Tibial nerve (tissue), 4 donors: Measurements from ENCODE around the gene MRPL40. TPM values are rescaled to one million over a fixed set of nuclear protein-coding genes. Genes with fewer than 3 reads are reported as not detected.
A peak's percentile ranks its signal among the peaks of the same experiment; 100 is the strongest.
"Not testable (repeated sequence)": the region's sequence is repeated elsewhere in the genome, so short reads cannot be mapped to it uniquely, and the experiment has no call there.

ENCODE experiments used
- DNase-seq, 2 donors: peaks; one replicate each; pipeline ENCODE4 v3.0.0-alpha.2; 2019; ENCODE audit warnings: low spot score in 2 of 2
- H3K27ac ChIP-seq, 4 donors: fragments of 200-600 bp; sonication (generic) in 3 of 4; one replicate each; pipeline ENCODE4 v1.5.1; 2017 to 2019; ENCODE audit warnings: mild to moderate bottlenecking in 1 of 4
- H3K27me3 ChIP-seq, 2 donors: fragments of 200-600 bp; sonication (generic) in 1 of 2; one replicate each; pipeline versions ENCODE4 v1.5.1 to v1.6.0; 2017 to 2019
- H3K36me3 ChIP-seq, 3 donors: fragments of 200-600 bp; sonication (generic); one replicate each; pipeline ENCODE4 v1.5.1; 2018 to 2019
- H3K4me1 ChIP-seq, 4 donors: fragments of 200-600 bp; sonication (generic) in 3 of 4; one replicate each; pipeline ENCODE4 v1.5.1; 2017 to 2019
- H3K4me3 ChIP-seq, 4 donors: fragments of 200-600 bp; sonication (generic) in 3 of 4; one replicate each; pipeline ENCODE4 v1.5.1; 2017 to 2019; ENCODE audit warnings: mild to moderate bottlenecking in 1 of 4, moderate library complexity in 1 of 4
- H3K9me3 ChIP-seq, 4 donors: fragments of 200-600 bp; sonication (generic) in 3 of 4; one replicate each; pipeline ENCODE4 v1.5.1; 2017 to 2019
- EP300 ChIP-seq, 2 donors: sonication (generic); formaldehyde crosslinking; IDR thresholded peaks; one replicate each; pipeline ENCODE4 v1.6.1; 2017; ENCODE audit warnings: antibody characterized with exemption in 2 of 2, mild to moderate bottlenecking in 1 of 2
- POLR2A ChIP-seq, 2 donors: fragments of 450-650 bp; IDR thresholded peaks; one replicate each; pipeline ENCODE4 v1.6.1; 2017; ENCODE audit warnings: antibody characterized with exemption in 2 of 2, mild to moderate bottlenecking in 2 of 2, moderate library complexity in 2 of 2
- WGBS, 2 donors: methylation state at CpG; one replicate each; pipeline ENCODE4 v1.1.5; 2018; 5-methylcytosine and 5-hydroxymethylcytosine counted together
- total RNA-seq, 4 donors: library from RNA; depleted of rRNA; stranded (reverse); fragments of >200 nt; gene quantifications; one replicate each; pipeline ENCODE4 v1.1.0, GENCODE V29; 2016
- TF ChIP-seq, protein P1 (sequence below), 5 experiments: fragments of 200-600 bp in 3 of 5; fragments of 450-650 bp in 2 of 5; sonication (generic) in 3 of 5; IDR thresholded peaks; one replicate each; pipeline ENCODE4 v1.5.1; 2016 to 2019; ENCODE audit warnings: antibody characterized with exemption in 5 of 5, mild to moderate bottlenecking in 3 of 5, moderate library complexity in 2 of 5

MRPL40 gene
- total RNA-seq, 4 donors from 2014 or later, result 11.4 to 37.8 (median 23.8) TPM

DNA sequence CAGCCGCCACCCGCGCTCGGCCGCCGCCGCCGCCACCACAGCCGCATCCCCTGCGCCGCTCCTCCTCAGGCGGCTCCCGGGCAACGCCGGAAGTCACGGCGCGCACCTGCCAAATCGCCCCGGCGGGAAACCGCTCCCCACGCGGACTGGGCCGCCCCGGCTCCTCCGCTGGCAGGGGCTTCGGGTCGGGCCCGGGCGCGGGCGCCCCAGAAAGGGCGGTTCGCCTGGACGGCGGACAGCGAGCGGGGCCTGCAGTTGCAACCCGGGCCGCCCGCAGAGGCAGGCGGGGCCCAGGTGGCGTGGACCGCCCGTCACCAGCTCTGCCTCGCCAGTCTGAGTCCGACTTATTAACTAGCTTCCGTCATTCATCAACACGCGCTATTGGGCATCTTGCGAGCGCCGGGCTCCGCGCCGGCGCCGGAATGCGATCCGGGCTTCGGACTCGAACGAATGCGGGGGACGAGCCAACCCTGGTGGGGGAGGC is 654 bp upstream of the MRPL40 start, which contains the start of gene HIRA:
HIRA (minus strand) TSS at position 85 of the 484 bp plus-strand sequence. CDS start 257 bp downstream, outside the sequence.
- H3K4me1 ChIP-seq, result peaks cover 0 to 43% (median 25%) of the 10 kb centered on the region in 4 donors
- TF ChIP-seq, protein P1, sequence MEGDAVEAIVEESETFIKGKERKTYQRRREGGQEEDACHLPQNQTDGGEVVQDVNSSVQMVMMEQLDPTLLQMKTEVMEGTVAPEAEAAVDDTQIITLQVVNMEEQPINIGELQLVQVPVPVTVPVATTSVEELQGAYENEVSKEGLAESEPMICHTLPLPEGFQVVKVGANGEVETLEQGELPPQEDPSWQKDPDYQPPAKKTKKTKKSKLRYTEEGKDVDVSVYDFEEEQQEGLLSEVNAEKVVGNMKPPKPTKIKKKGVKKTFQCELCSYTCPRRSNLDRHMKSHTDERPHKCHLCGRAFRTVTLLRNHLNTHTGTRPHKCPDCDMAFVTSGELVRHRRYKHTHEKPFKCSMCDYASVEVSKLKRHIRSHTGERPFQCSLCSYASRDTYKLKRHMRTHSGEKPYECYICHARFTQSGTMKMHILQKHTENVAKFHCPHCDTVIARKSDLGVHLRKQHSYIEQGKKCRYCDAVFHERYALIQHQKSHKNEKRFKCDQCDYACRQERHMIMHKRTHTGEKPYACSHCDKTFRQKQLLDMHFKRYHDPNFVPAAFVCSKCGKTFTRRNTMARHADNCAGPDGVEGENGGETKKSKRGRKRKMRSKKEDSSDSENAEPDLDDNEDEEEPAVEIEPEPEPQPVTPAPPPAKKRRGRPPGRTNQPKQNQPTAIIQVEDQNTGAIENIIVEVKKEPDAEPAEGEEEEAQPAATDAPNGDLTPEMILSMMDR (IDR thresholded peaks at IDR 0.05), result no peak
- TF ChIP-seq POLR2A (IDR thresholded peaks at IDR 0.05) (no peak), EP300 (IDR thresholded peaks at IDR 0.05) (no peak)
- peak within 1 kb of the TSS; percentile 89 to 98 (median 96) for H3K4me3 ChIP-seq
- peaks cover 0 to 28% (median 0%) of the 10 kb centered on the region in 3 donors for H3K36me3 ChIP-seq
- H3K9me3 ChIP-seq, result no peaks in the 10 kb centered on the region
- peak; percentile 53 to 62 for DNase-seq
- H3K27me3 ChIP-seq, result no peaks in the 10 kb centered on the region
- 0 to 1% methylated on average over 36 to 44 of the region's 66 CpGs for WGBS, 2 donors
- H3K27ac ChIP-seq, result peak within 1 kb of the TSS; percentile 96 to 99 (median 97)

DNA sequence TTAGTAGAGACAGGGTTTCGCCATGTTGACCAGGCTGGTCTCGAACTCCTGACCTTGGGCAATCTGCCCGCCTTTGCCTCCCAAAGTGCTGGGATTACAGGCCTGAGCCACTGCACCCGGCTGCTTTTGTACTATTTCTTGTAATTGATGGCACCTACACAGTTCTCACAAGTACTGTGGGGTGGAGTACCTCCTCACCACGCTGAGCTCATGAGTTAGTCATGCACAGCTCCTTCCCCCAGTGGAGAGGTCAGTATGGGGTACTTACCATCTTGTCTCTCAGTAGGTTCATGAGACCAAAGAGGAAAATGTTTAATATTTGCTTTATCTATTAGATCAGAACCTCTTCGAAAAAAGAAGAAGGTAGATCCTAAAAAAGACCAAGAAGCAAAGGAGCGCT is 2.1 kb downstream of the MRPL40 start:
- Histone ChIP-seq H3K4me3 (no peak overlapping the region), H3K27ac (no peak overlapping the region), H3K4me1 (peaks cover 0 to 29% (median 23%) of the 10 kb centered on the region in 4 donors), H3K27me3 (no peaks in the 10 kb centered on the region), H3K9me3 (no peaks in the 10 kb centered on the region), H3K36me3 (peaks cover 0 to 34% (median 0%) of the 10 kb centered on the region in 3 donors)
- TF ChIP-seq POLR2A (IDR thresholded peaks at IDR 0.05), result no peak
- TF ChIP-seq EP300 (IDR thresholded peaks at IDR 0.05), result no peak
- TF ChIP-seq, protein P1 (IDR thresholded peaks at IDR 0.05), result no peak
- 92 to 96% methylated on average over 7 of the region's 7 CpGs for WGBS, 2 donors
- no peak for DNase-seq

DNA sequence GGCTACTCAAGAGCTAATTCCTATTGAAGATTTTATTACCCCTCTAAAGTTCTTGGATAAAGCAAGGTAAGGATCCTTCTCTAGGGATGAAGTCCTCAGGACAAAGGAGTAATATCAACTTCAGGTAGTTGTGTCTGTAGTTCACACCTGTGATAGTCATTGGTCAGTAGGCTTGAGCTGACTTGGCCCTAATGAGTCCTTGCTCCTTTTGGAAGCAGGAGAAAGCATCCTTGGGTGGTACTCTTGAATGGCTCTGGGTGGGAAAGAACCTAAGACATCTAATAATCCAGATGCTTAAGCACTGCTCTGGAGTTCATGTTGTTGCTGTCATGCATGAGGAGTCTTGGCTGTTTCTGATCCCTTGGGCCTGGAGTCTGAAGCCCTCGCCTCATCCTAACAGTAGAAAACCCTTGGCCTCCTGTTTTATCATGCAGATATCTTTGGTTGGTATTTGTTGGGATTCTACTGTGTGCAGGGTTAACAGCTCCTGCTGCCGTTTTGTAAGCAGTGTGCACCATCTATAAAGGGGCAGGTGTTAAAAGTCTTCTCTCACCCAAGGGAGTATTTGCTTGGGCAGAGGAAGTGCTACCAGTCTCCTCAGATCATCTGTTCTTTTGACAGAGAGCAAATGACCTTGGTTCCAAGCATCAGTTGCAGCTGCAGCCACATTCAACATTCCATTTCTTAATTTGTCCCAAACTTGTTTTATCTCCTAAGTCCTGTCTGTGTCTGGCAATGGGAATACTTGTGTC is 2.7 kb downstream of the MRPL40 start:
- H3K36me3 ChIP-seq, result peaks cover 0 to 37% (median 0%) of the 10 kb centered on the region in 3 donors
- no peaks in the 10 kb centered on the region for H3K27me3 ChIP-seq
- peaks cover 0 to 23% (median 18%) of the 10 kb centered on the region in 4 donors for H3K4me1 ChIP-seq
- TF ChIP-seq POLR2A (IDR thresholded peaks at IDR 0.05), result no peak
- no peak for TF ChIP-seq EP300 (IDR thresholded peaks at IDR 0.05)
- TF ChIP-seq, protein P1 (IDR thresholded peaks at IDR 0.05), result no peak
- no peak overlapping the region for H3K4me3 ChIP-seq
- no peaks in the 10 kb centered on the region for H3K9me3 ChIP-seq
- 71 to 86% methylated on average over 2 of the region's 2 CpGs for WGBS, 2 donors
- no peak for DNase-seq
- H3K27ac ChIP-seq, result no peak overlapping the region

DNA sequence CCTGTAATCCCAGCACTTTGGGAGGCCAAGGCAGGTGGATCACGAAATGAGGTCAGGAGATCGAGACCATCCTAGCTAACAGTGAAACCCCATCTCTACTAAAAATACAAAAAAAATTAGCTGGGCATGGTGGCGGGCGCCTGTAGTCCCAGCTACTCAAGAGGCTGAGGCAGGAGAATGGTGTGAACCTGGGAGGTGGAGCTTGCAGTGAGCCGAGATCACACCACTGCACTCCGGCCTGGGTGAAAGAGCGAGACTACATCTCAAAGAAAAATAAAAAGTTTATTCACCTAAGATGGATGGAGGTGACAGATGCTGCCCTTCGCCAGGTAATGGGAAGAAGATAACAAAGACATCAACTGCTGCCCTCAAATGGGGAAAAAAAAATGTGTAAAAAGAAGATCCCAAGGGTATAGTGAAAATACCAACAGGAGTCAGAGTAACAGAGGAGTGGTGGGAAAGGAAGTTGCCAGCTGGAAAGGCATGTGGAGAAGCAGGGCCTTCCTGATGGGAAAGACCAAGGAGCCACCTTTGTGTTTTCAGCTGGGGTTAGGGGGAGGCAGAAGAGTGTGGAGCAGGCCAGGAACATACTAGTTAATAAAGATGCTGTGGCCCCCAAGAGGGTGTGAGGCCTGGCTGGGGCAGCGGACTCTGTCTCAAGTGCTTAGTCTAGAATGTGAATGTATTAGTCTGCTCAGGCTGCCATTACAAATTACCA is 4.3 kb downstream of the MRPL40 start:
- H3K27me3 ChIP-seq, H3K4me3 ChIP-seq, H3K9me3 ChIP-seq, DNase-seq, H3K27ac ChIP-seq: not testable (repeated sequence)
- H3K4me1 ChIP-seq, result peaks cover 0 to 13% (median 7%) of the 10 kb centered on the region in 4 donors
- H3K36me3 ChIP-seq, result peaks cover 0 to 49% (median 0%) of the 10 kb centered on the region in 3 donors
- 87 to 90% methylated on average over 9 of the region's 9 CpGs for WGBS, 2 donors

DNA sequence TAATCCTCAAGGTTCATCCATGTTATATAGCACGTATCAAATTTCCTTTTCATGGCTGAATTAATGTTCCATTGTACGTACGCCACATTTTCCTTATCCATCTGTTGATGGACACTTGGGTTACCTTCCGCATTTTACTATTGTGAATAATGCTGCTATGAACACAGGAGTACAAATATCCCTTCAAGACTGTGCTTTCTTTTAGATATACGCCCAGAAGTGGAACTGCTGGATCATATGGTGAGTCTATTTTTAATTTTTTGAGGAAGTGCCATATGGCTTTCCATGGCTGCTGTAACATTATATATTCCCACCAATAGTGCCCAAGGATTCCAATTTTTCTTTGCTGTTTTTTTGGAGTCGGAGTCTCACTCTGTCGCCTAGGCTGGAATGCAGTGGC is 6.0 kb downstream of the MRPL40 start:
- H3K4me1 ChIP-seq, result peaks cover 0 to 11% (median 2%) of the 10 kb centered on the region in 4 donors
- no peaks in the 10 kb centered on the region for H3K9me3 ChIP-seq
- no peak for TF ChIP-seq EP300 (IDR thresholded peaks at IDR 0.05)
- TF ChIP-seq, protein P1 (IDR thresholded peaks at IDR 0.05), result no peak
- H3K27ac ChIP-seq, result no peak overlapping the region
- no peaks in the 10 kb centered on the region for H3K27me3 ChIP-seq
- WGBS, 2 donors, result 87% methylated on average over 7 of the region's 7 CpGs
- peaks cover 0 to 65% (median 0%) of the 10 kb centered on the region in 3 donors for H3K36me3 ChIP-seq
- no peak overlapping the region for H3K4me3 ChIP-seq
- no peak for DNase-seq
